Measurements from ENCODE around the gene CARMIL1.
A peak's percentile ranks its signal among the peaks of the same experiment; 100 is the strongest.
"Not testable (repeated sequence)": the region's sequence is repeated elsewhere in the genome, so short reads cannot be mapped to it uniquely, and the experiment has no call there.

The CARMIL1 gene

DNA sequence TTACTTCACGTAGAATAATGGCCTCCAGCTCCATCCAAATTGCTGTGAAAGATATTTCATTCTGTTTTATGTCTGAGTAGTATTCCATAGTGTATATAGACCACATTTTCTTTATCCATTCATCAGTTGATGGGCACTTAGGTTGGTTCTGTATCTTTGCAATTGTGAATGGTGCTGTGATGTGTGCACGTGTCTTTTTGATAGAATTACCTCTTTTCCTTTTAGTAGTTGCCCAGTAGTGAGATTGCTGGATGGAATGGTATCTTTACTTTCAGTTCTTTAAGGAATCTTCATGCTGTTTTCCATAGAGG lies 91.8 kb downstream of the CARMIL1 start:
- no peak for DNase-seq

DNA sequence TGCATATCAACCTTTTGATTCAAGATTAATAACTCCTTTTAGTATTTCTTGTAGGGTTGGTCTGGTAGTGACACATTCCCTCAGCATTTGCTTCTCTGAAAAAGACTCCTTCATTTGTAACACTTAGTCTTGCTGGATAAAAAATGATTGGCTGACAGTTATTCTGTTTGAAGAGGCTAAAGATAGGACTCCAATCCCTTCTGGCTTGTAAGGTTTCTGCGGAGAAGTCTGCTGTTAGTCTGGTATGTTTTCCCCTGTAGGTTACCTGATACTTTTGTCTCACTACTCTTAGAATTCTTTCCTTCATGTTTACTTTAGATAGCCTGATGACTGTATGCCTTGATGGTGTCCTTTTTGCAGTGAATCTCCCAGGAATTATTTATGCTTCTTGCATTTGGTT lies 96.0 kb downstream of the CARMIL1 start:
- no peak for DNase-seq

DNA sequence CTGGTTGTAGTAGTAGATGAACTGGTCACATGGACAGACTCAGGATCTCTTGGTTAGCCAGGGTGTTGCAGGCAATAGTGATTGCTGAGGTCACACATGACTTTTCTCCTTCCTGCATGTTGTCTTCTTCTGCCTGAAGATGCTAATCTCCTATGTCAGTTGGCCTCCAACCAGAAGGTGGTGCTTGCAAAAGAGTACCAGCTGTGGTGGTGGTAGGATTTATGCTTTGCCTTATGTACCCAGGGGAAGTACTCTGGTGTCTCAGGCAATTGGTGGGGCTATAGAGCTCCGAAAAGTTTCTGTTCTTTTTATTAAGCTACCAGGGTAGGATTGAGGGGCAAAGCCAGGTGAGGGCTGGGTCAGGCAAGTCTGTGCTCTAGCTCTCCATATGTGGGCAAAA lies 98.5 kb downstream of the CARMIL1 start:
- no peak for DNase-seq

DNA sequence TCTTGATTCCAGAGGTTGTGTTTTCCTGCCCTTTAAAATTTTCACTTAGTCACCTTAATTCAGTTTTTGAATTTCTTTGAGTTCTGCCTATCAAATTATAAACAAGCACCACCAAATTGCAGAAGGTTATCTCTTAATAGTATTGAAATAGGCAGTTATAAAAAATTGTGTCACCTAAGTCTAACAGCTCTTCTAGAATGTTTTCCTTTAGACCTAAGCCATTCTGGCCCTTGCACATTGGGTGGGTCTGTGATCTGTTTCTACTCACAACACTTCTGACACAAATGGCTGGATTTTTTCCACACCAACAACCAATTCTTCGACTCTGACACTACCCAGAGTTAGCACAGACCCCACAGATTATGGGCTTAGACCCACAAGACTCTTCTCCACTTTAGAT lies 101.9 kb downstream of the CARMIL1 start:
- no peak for DNase-seq

DNA sequence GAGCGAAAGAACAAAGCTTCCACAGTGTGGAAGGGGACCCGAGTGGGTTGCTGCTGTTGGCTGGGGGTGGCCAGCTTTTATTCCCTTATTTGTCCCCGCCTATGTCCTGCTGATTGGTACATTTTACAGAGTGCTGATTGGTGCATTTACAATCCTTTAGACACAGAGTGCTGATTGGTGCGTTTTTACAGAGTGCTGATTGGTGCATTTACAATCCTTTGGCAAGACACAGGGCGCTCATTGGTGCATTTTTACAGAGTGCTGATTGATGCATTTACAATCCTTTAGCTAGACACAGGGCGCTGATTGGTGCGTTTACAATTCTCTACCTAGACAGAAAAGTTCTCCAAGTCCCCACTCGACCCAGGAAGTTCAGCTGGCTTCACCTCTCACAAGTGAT lies 103.3 kb downstream of the CARMIL1 start:
- DNase-seq = not testable (repeated sequence)

DNA sequence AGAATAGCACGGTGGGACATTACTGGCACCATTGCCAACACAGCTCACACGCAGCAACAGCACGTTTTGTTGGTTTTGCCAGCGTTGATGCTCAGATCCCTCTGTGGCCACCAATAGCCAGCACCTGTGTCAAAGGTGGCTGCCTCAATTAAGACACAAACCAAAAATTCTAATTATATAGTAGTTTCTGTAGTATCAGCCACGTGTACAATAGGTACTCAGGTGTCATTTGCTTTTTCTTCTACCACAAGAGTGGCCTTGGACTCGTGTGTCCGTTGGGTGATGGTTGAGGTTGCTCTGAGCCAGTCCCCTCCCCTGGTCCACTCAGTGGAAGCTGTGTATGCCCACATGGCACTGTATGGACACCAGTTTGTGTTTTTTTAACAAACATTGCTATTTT lies 105.1 kb downstream of the CARMIL1 start:
- no peak for DNase-seq

DNA sequence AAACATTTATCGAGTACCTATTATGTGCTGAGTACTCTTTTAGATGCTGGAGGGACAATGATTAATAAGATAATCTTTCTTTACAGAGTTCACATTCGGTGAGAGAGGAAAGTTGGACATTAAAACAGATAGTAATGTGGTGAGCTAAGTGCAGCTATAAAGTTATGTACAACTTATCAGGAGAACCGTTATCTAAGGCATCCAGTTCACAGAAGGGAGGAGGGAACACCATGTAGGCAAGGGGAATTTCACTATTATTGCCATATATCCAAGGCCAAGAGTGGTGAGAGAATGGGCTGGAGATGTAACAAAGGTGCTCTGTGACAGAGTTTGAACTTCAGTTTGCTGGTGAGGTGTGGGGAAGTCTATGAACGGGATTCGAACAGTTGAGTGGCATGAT lies 105.8 kb downstream of the CARMIL1 start:
- no peak for DNase-seq

DNA sequence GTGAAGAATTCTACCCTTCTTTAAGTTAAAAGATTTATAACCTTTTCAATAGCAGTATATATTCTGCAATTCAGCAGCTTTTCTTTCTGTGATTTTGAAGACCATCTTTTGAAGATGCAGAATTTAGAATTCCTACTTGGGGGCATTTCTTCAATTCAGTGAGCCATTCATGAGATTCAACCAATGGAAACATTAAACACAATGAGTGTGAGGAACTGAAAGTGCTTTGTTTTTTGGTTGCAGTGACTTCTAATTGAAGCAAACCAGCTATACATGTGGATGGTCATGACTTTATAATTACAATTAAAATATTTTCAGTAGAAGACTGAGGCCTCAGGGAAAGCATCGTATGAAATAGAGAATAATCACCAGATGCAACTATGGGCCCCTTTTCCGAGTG lies 108.3 kb downstream of the CARMIL1 start:
- no peak for DNase-seq

DNA sequence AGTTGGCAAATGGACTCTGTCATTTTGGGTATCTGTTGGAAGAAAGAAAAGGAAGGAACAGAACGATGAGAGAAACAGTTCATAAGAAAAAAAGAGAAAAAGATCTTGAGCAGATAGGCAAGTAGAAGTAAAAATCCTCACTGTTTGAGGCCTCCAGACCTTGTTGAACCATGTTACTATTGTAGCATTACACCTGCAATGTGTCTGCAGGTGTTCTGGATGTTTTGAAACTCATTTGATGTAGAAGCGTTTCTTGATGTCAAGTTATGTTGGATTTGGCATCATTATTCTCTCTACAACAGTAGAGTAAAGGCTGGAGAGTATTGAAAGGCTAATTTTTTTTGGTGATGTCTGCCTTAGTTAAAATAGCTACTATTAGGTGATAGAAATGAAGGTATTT lies 108.7 kb downstream of the CARMIL1 start:
- no peak for DNase-seq

DNA sequence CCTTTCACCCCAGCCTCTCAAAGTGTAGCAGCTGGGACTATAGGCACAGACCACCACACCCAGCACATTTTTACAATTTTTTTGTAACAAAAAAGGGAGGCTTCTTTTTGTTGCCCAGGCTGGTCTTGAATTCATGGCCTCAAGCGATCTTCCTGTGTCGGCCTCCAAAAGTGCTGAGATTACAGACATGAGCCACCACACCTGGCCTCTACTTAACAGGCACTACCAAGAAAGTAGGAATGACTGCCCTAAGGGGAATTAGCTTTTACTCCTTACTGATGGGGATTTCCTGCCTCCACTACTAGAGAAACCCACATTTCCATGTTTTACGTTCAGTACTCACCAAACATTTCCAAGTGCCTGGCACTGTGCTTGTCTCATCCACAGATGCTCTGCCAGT lies 109.6 kb downstream of the CARMIL1 start:
- DNase-seq = no peak

DNA sequence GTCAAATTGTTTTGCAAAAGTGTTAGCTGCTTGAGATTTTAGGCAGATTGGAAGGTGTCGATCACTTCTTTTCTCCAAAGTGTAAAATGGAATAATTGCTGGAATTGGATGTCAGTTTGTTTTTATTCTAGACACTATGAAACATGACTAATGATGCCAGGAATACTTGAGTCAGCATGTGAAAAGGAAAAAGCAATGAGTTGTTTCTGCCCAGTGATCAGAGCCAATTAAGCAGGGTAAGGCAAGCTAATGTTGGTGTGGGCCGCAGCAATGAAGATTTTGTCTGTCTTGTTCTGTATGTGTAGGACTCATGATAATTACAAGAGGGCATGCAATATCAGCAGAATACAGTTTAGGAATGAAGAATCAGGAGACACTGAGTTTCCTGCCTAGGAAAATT lies 110.3 kb downstream of the CARMIL1 start:
- DNase-seq = no peak

DNA sequence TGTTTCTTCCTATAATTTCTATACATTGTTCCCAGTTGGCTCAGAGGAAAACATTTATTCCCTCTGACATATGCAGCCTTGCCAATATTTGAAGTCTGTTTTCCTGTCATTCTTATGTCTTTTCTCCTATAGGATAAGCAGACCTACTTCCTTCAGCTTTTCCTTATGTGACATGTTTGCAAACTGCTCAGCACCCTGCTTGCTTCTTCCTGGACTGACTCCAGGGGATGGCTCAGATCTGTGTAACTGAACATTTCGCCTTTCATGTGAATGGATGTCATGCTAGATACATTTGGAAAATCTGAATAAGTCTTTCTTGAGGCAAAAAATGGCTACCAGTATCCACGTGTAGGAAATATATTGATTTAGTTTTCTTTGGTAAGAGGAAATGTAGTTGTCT lies 113.2 kb downstream of the CARMIL1 start:
- DNase-seq = no peak

DNA sequence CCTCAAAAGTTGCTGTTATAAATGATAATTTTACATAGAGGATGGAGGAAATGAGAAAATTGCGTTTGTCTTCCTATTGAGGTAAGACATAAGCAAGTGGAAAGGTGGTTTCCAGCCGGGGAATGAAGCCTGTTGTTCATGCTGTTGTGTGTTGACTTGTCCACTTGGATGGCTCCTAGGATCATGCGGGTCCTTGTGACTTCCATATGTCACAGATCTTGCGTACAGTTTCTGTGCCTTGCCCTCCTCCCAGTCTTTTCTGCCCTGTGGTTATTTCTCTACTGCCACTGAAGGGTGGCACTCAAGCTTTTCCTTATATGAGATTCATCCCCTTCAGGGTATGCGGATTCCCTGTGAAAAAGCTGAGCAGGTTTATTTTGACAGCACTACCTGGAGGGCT lies 116.6 kb downstream of the CARMIL1 start:
- DNase-seq = no peak

DNA sequence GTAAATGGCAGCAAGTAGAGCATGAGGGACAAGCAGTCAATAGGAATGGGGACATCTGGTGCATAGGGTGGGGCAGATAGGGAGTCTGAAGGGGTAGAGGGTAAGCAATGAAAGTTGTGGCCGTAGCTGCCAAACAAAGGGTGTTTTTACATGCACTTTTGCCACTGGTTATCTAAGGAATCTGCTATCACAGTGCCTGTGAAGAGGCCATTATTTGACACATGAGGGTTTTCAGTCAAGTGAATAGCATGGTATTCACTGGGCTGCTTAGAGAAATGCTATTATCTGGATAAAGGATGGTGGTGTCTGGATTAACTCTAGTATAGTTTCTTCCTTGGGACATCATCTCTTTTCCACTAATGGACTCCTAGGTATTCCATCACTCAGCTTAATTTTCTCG lies 118.2 kb downstream of the CARMIL1 start:
- DNase-seq = no peak

DNA sequence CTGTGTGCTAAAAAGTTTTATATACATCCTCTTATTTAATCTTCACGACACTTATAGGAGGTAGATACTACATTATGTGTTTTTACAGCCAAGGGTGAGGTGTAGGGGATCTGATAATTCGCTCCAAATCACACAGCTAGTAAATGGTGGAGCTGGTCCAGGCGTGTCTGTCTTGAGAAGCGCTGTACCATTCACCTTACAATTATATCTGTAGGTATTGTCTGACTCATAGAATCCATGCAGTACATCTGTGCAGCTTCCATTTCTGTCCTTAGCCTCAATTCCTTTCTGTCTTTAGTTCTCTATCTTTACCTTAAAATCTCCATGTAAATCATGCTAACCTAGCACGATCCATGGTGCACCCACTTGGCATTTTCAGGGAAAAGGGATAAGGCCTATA lies 120.7 kb downstream of the CARMIL1 start:
- DNase-seq = no peak

DNA sequence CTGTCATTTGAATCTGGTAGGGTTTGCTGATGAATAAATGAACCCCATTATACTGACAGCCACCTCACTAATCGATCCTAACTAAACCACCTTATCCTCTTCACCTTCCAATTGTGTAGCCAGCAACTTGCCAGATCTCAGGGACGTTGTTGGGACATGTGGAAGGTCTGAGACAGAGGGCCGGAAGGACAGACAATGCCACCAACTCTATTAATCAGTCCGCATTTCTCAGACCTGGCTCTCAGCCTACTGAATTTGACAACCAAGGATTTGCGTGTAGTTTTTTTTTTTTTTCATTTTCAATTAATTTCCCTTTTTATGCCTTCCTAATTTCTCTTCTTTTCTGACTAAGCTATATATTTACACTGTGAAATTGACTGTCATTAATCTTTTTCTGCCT lies 122.5 kb downstream of the CARMIL1 start:
- no peak for DNase-seq

DNA sequence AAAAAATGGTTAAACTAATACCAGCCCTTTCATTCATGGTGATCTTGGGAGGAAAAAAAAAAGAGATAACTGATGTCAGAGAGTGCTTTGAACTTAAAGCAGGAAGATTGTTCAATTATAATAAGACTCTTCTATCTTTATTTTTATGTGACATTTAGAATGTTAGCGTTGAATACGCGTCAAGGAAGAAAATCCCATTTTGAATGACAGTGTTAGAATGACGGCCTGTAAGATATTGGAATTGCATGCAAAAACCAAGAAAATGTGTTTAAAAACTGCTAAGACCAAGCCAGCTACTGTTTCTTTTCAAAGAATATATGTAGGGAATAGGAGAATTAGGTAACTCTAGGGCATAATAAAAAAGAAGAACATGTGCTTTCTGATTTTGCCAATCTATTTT lies 123.0 kb downstream of the CARMIL1 start:
- no peak for DNase-seq

DNA sequence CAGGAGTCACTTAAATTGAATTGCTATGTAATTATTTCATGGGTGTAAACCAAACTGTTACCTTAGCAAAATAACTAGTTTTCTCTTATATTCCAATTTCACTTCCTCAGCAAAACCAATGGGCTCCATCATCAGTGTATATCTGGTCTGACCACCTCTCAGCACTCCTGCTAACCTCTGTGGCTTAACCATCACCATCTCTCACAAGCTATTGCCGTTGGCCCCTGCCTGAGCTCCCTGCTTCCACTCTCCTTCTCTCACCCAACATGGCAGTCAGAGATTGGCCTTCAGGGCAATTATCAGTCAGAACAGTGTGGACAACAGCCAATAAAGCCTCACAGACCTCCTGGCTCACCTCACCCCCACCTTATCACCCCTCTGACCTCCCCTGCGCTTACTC lies 124.0 kb downstream of the CARMIL1 start:
- no peak for DNase-seq

DNA sequence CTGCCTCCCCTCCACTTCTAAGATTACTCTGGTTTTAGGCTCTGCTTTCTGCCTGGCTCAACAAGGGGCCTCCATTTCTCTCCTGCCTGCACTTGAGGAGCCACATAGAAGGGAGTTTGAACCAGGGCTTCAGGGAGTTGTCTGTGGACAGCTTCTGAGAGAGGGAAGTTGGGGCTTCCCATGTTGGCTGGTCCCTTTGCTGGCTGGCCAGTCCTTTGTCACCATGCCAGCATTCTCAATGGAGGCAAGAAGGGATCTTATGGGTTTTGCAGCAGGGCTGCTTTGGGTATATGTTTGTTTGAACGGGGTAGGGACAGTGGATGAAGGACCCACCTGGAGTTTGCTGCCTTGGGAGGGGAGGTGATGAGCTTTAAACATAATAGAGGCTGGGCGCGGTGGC lies 124.9 kb downstream of the CARMIL1 start:
- no peak for DNase-seq

DNA sequence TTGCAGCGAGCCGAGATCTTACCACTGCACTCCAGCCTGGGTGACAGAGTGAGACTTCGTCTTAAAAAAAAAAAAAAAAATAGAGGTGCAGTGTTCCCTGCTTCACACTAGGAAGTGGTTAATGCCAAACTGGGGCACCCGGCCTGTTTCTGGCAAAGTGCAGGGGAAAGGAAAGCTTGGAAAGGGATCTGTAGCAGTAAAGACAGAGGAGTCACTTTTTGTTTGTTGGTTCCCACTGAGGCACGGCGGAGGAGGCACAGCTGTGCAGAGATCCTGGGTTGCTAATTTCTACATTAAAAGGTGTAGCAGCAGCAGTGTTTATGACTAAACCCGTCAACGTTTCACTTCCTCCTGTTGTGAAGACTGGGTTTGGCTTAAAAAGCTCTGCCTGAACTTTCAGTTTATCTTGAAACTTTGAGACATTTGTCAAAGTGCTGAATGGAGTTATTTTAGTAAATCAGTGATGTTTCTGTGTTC lies 125.6 kb downstream of the CARMIL1 start:
- peak; percentile 22 to 38 for DNase-seq

DNA sequence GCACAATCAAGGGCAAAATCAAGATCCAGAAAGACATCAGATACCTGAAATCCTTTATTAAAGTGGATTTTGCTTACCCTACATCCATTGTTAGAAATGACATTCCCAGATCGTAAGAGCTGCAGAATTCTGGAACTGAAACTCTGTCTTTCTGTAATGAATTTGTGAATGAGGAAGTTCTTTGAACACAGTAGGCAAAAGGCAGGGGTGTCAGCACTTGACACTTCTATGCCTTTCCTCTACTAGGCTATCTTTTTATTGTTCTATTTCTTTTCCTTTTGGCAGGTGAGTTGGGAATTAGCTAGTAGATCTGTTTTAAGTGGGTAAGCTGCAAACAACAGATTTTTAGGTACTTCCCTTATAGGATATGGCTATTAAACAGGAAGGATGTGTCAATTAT lies 126.3 kb downstream of the CARMIL1 start:
- no peak for DNase-seq

DNA sequence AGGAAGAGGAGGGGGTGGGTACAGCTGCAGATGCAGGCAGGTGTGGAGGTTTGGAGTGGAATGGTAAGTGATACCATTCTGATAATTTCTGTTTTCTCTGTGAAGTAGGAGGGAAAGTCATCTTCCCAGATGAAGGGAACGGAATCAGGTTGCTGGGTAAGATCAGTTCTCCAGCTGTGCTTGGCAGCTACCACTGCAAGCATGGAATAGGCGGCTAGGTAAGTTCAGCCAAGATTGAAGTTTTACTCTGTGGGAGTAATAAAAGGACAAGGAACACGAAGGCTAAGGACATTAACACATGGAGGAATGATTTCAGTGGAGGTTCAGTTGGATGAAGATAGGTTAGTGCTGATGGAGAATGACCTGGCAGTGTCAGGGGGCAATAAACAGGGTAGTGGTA lies 128.3 kb downstream of the CARMIL1 start:
- no peak for DNase-seq

DNA sequence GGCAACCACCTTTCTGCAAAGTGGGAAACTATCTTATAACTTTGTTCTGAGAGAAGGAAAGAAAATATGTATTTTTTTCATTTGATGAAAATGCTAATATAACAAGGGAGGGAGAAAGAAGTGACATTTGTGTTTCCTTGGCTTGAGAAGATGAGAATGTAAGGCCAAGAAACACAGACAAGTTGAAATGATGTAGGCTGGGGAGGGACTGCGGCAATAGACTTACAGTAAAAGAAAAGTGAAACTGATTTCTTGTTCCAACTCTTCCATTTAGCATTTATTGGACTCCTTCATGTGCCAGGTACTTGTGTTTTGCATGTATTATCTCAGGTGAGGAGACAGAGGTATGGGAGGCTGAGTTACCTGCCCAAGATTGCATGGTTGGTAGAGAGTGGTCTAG lies 130.9 kb downstream of the CARMIL1 start:
- DNase-seq = no peak

DNA sequence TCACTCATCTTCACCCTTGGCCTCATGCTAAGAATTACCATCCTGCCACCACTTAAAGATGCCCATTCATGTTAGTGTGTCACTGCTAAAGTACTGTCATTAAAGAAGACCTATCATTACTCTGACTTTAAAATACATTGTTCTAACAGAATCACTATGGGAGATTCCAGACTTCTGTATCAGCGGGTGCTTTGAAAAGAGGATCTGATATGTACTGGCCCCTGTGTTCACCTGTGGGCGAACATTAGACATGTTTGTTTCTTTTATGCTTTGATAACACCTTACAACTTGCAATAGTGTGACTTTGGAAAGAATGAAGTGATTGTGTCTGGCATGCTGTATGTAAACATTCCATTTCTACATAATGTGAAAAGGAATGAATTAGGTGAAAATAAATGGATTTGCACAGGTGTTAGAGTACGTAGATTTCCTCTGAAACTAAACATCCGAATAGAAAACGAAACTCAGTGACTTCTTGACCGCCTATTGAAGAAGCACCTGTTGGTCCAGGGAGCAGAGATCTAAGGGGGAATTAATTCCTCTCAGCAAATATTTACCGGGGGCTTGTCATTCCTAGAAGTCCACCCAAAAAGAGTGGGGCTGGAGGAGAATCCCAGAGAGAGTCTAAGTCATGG lies 132.3 kb downstream of the CARMIL1 start:
- no peak for DNase-seq

DNA sequence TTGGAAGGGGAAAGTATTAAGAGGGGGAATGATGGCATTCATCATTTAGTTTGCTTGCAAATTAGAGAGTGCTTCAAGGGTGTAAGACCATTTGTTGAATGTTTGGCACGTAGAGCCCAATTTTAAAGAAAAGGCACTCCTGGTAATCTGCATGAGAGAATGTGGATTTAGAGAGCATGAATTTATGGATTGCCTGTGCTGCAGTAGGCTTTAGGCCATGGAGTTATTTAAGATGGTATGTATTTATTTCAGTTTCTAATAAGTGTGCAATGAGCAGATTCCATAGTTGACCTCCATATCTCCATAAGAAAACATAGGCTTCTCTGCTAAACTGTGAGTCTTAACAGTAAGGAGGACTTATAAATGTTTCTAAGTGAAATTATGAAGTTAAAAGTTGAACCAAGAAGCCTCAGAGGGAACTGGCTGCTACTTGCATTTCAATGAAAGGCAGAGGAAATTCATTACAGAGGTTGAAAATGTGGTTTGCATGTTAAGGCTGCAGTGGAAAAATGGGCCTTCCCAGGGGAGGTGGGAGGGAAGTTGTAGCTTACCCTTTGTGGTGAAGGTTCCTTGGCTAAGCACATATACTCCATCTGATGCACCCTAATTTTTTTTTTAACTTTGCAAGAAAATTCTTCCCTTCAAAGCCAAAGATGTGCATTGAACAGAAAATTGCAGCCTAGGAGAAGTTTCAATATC lies 134.2 kb downstream of the CARMIL1 start:
- peak in 1 of 2 experiments; percentile 15 for DNase-seq
